GM12865 (cell line): Measurements from ENCODE around the gene ETS2.
A peak's percentile ranks its signal among the peaks of the same experiment; 100 is the strongest.

Experiments used
- DNase-seq: peaks from one replicate; pipeline ENCODE4 v3.0.0; 2010; ENCODE audit warnings: low read depth
- H3K4me3 ChIP-seq: 2 replicates; pipeline ENCODE4 v1.5.1; 2011; ENCODE audit warnings: mild to moderate bottlenecking, low read depth, low read length, control low read depth
- CTCF ChIP-seq: IDR thresholded peaks from 2 replicates; pipeline ENCODE4 v1.5.1; 2011; ENCODE audit warnings: low read length, control low read depth, low read depth, inconsistent platforms; ENCODE audit not compliant: insufficient read depth; ENCODE audit errors: missing control alignments

The ETS2 gene

GRCh38 chr21:38793926-38794713 is 11.6 kb upstream of the ETS2 start:
- no peak for TF ChIP-seq CTCF
- no peak overlapping the region for H3K4me3 ChIP-seq
- no peak for DNase-seq

GRCh38 chr21:38794978-38795377 is 10.8 kb upstream of the ETS2 start:
- TF ChIP-seq CTCF, result no peak
- DNase-seq, result no peak
- no peak overlapping the region for H3K4me3 ChIP-seq

GRCh38 chr21:38795475-38795874 is 10.3 kb upstream of the ETS2 start:
- no peak for DNase-seq
- TF ChIP-seq CTCF, result no peak
- no peak overlapping the region for H3K4me3 ChIP-seq

GRCh38 chr21:38796424-38796823 is 9.3 kb upstream of the ETS2 start:
- no peak for DNase-seq
- TF ChIP-seq CTCF, result no peak

GRCh38 chr21:38797470-38797869 is 8.3 kb upstream of the ETS2 start:
- no peak for DNase-seq
- H3K4me3 ChIP-seq, result no peak overlapping the region
- TF ChIP-seq CTCF, result no peak

More at GRCh38 chr21:38796424-38796823, 9.3 kb upstream of the ETS2 start:
- no peak overlapping the region for H3K4me3 ChIP-seq

- no peak overlapping the region for H3K4me3 ChIP-seq
- no peak for TF ChIP-seq CTCF
- DNase-seq, result no peak
Observed at GRCh38 chr21:38798081-38798480, 7.6 kb upstream of the ETS2 start.

- DNase-seq, result peak; percentile 24
Observed at GRCh38 chr21:38798481-38798882, 7.2 kb upstream of the ETS2 start.

More at GRCh38 chr21:38798481-38798882, 7.2 kb upstream of the ETS2 start:
- H3K4me3 ChIP-seq, result no peak overlapping the region
- no peak for TF ChIP-seq CTCF
